Stomach (tissue), 4 donors: ENCODE measurements around the gene ZNF622.

ENCODE experiments used
- POLR2A ChIP-seq, 4 donors: fragments of 450-650 bp; IDR thresholded peaks; one replicate each; pipeline ENCODE4 v1.6.1; 2016; ENCODE audit warnings: antibody characterized with exemption in 4 of 4, control low read depth in 2 of 4, mild to moderate bottlenecking in 1 of 4, moderate library complexity in 1 of 4
- POLR2AphosphoS5 ChIP-seq, 3 donors: sonication (generic); formaldehyde crosslinking; IDR thresholded peaks; one replicate each; pipeline ENCODE4 v1.6.1; 2016; ENCODE audit warnings: antibody characterized with exemption in 3 of 3
- TF ChIP-seq, protein P1 (sequence below), 7 experiments: fragments of 450-650 bp in 4 of 7; fragments of 200-600 bp in 3 of 7; sonication (generic) in 3 of 7; IDR thresholded peaks; one replicate each; pipeline ENCODE4 v1.5.1; 2016 to 2019; ENCODE audit warnings: antibody characterized with exemption in 7 of 7, control low read depth in 2 of 7, mild to moderate bottlenecking in 1 of 7

DNA sequence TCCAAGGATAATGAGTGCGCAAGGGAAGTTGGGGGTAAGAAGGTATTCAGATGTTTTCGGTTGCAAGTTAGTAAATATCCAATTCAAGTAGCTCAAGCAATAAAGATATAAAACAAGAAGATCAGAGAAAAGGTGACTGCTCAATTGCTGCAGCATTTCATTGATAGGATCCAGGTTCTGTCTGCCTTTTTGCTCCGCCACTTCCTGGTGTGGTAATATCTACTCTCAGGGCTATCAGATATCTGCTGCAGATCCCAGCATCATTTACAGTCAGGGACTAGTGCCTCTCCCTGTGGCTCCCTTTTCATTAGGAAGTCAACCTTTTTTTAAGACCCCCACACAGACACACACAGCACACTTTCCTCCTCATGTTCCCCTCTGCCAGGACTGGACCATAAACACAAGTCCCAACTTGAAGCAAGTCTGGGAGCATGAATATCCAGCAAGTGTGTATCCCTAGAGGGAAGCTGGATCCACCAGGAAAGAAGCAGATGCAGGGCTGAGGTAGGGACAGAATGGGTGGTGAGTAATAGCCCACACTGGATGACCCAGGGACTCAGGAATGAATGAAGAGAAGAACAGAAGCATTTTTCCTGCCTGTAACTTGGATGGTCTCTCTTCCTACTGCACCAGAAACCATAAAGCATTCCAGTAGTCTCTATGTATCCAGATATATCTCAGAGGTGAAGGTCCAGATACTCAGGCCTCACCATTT lies 53.7 kb downstream of the ZNF622 start:
- TF ChIP-seq POLR2AphosphoS5 (IDR thresholded peaks at IDR 0.05), result no peak
- TF ChIP-seq, protein P1, sequence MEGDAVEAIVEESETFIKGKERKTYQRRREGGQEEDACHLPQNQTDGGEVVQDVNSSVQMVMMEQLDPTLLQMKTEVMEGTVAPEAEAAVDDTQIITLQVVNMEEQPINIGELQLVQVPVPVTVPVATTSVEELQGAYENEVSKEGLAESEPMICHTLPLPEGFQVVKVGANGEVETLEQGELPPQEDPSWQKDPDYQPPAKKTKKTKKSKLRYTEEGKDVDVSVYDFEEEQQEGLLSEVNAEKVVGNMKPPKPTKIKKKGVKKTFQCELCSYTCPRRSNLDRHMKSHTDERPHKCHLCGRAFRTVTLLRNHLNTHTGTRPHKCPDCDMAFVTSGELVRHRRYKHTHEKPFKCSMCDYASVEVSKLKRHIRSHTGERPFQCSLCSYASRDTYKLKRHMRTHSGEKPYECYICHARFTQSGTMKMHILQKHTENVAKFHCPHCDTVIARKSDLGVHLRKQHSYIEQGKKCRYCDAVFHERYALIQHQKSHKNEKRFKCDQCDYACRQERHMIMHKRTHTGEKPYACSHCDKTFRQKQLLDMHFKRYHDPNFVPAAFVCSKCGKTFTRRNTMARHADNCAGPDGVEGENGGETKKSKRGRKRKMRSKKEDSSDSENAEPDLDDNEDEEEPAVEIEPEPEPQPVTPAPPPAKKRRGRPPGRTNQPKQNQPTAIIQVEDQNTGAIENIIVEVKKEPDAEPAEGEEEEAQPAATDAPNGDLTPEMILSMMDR (IDR thresholded peaks at IDR 0.05), result no peak
- no peak for TF ChIP-seq POLR2A (IDR thresholded peaks at IDR 0.05)
